ENCODE data around the gene C19orf73.

Gene C19orf73

GRCh38 chr19:49155820-49156346 lies 36.9 kb upstream of the C19orf73 start:
- H3K79me2 ChIP-seq (ENCODE audit: insufficient read depth, low read depth), result no peaks in the 10 kb centered on the region
- H3K9ac ChIP-seq, result no peak overlapping the region
- H3K4me2 ChIP-seq, result no peak overlapping the region
- no peaks in the 10 kb centered on the region for H3K36me3 ChIP-seq (ENCODE audit: insufficient read depth)
- TF ChIP-seq, protein P1, sequence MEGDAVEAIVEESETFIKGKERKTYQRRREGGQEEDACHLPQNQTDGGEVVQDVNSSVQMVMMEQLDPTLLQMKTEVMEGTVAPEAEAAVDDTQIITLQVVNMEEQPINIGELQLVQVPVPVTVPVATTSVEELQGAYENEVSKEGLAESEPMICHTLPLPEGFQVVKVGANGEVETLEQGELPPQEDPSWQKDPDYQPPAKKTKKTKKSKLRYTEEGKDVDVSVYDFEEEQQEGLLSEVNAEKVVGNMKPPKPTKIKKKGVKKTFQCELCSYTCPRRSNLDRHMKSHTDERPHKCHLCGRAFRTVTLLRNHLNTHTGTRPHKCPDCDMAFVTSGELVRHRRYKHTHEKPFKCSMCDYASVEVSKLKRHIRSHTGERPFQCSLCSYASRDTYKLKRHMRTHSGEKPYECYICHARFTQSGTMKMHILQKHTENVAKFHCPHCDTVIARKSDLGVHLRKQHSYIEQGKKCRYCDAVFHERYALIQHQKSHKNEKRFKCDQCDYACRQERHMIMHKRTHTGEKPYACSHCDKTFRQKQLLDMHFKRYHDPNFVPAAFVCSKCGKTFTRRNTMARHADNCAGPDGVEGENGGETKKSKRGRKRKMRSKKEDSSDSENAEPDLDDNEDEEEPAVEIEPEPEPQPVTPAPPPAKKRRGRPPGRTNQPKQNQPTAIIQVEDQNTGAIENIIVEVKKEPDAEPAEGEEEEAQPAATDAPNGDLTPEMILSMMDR (conservative IDR thresholded peaks at IDR 0.05; ENCODE audit: low read depth, low read length), result no peak
- no peak overlapping the region for H3K4me3 ChIP-seq (IDR thresholded peaks at IDR 0.05; ENCODE audit: insufficient read depth, low read depth, low read length)
- H2AFZ ChIP-seq (ENCODE audit: low read depth), result no peak overlapping the region
- H3K4me1 ChIP-seq (ENCODE audit: low read depth, poor library complexity, severe bottlenecking), result peaks cover 23% of the 10 kb centered on the region
- H3K27me3 ChIP-seq (ENCODE audit: insufficient read depth, low read depth), result peaks cover 91% of the 10 kb centered on the region
- no peaks in the 10 kb centered on the region for H4K20me1 ChIP-seq (ENCODE audit: insufficient read depth)
- no peak overlapping the region for H3K27ac ChIP-seq

DNA sequence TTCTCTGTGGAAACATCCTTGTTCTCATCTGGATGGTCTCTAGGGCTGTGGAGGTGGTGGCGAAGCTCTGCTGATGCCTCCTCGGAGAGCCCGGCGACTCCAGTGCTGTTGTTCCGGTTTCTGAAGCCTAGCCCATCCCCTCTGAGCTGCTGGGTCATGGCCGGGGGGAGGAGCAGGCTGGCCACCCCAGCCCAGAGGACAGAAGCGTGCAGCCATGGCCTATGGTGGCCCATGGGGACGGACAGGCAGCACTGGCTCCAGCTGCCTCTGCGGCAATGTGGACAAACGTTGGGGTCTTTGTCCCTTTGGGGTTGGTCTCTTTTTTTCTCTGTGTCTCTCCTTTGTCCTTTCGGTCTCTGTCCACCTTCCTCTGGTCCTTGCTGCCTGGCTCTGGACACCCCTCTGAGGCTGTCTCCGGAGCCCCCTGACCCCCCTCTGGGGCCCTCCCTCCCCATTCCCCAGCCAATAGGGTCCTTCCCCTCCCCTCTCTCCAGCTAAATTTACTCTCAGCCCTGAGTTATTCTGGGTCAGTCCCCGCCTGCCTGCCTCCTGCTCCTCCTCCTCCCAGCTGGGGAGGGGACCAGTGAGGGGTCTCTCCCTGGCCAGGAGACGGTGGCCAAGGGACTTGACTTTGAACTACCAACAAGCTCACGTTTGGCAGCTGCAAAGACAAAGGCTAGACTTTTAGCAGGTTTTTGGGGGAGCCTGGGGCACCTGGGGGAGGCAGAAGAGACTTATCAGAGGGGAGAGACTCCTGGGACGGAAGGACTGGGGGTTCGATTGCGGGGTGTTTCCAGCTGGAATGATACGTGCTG lies 36.3 kb upstream of the C19orf73 start, which contains the start of gene HRC:
Gene HRC, minus strand, starts transcription at position 392 of the 815 bp plus-strand sequence. Its CDS starts 159 bp downstream, at position 233.
- Histone ChIP-seq H3K4me2 (no peak within 1 kb of the TSS), H3K27ac (no peak within 1 kb of the TSS), H2AFZ (ENCODE audit: low read depth) (no peak within 1 kb of the TSS), H3K4me3 (IDR thresholded peaks at IDR 0.05; ENCODE audit: insufficient read depth, low read depth, low read length) (no peak within 1 kb of the TSS), H3K27me3 (ENCODE audit: insufficient read depth, low read depth) (peaks cover 90% of the 10 kb centered on the region), H3K4me1 (ENCODE audit: low read depth, poor library complexity, severe bottlenecking) (peaks cover 27% of the 10 kb centered on the region), H3K9ac (no peak within 1 kb of the TSS), H4K20me1 (ENCODE audit: insufficient read depth) (no peaks in the 10 kb centered on the region), H3K79me2 (ENCODE audit: insufficient read depth, low read depth) (no peaks in the 10 kb centered on the region), H3K36me3 (ENCODE audit: insufficient read depth) (no peaks in the 10 kb centered on the region)
- TF ChIP-seq, protein P1 (conservative IDR thresholded peaks at IDR 0.05; ENCODE audit: low read depth, low read length), result no peak

- TF ChIP-seq, protein P1 (conservative IDR thresholded peaks at IDR 0.05; ENCODE audit: low read depth, low read length), result no peak
- peaks cover 81% of the 10 kb centered on the region for H3K27me3 ChIP-seq (ENCODE audit: insufficient read depth, low read depth)
- H2AFZ ChIP-seq (ENCODE audit: low read depth), result no peak overlapping the region
- H3K79me2 ChIP-seq (ENCODE audit: insufficient read depth, low read depth), result no peaks in the 10 kb centered on the region
- H3K4me1 ChIP-seq (ENCODE audit: low read depth, poor library complexity, severe bottlenecking), result peaks cover 27% of the 10 kb centered on the region
- H3K9ac ChIP-seq, result no peak overlapping the region
- no peaks in the 10 kb centered on the region for H3K36me3 ChIP-seq (ENCODE audit: insufficient read depth)
- H3K4me3 ChIP-seq (IDR thresholded peaks at IDR 0.05; ENCODE audit: insufficient read depth, low read depth, low read length), result no peak overlapping the region
- H3K4me2 ChIP-seq, result no peak overlapping the region
- no peak overlapping the region for H3K27ac ChIP-seq
- no peaks in the 10 kb centered on the region for H4K20me1 ChIP-seq (ENCODE audit: insufficient read depth)
Observed at GRCh38 chr19:49154279-49154678, 35.3 kb upstream of the C19orf73 start.

GRCh38 chr19:49153167-49153809 lies 34.3 kb upstream of the C19orf73 start:
- TF ChIP-seq, protein P1 (conservative IDR thresholded peaks at IDR 0.05; ENCODE audit: low read depth, low read length), result no peak
- H3K27me3 ChIP-seq (ENCODE audit: insufficient read depth, low read depth), result peaks cover 76% of the 10 kb centered on the region
- H3K27ac ChIP-seq, result no peak overlapping the region
- no peaks in the 10 kb centered on the region for H3K79me2 ChIP-seq (ENCODE audit: insufficient read depth, low read depth)
- H3K4me3 ChIP-seq (IDR thresholded peaks at IDR 0.05; ENCODE audit: insufficient read depth, low read depth, low read length), result no peak overlapping the region
- H2AFZ ChIP-seq (ENCODE audit: low read depth), result no peak overlapping the region
- no peak overlapping the region for H3K4me2 ChIP-seq
- H3K9ac ChIP-seq, result no peak overlapping the region
- H3K36me3 ChIP-seq (ENCODE audit: insufficient read depth), result no peaks in the 10 kb centered on the region
- peaks cover 32% of the 10 kb centered on the region for H3K4me1 ChIP-seq (ENCODE audit: low read depth, poor library complexity, severe bottlenecking)
- no peaks in the 10 kb centered on the region for H4K20me1 ChIP-seq (ENCODE audit: insufficient read depth)
